ENCODE measurements around the gene SUPT6H. TPM values are rescaled to one million over a fixed set of nuclear protein-coding genes. Genes with fewer than 3 reads are reported as not detected.
A peak's percentile ranks its signal among the peaks of the same experiment; 100 is the strongest.
"Not testable (repeated sequence)": the region's sequence is repeated elsewhere in the genome, so short reads cannot be mapped to it uniquely, and the experiment has no call there.

Gene SUPT6H
- total RNA-seq, 2 donors from 2014 or later = 26.5 to 37.2 TPM

GRCh38 chr17:28723159-28723835 lies 61.3 kb downstream of the SUPT6H start:
- Histone ChIP-seq H3K27ac (no peak overlapping the region), H3K9me3 (no peaks in the 10 kb centered on the region), H3K27me3 (no peaks in the 10 kb centered on the region), H3K36me3 (replicated peaks in 1 of 2; ENCODE audit: insufficient read depth in 1 of 2, low read depth in 2 of 2) (peaks cover 18 to 22% of the 10 kb centered on the region in 2 donors), H3K4me3 (no peak overlapping the region), H3K4me1 (peaks cover 59% of the 10 kb centered on the region)
- intact Hi-C loops (cut with DNase I) = no loop called here
- ATAC-seq (no peak), DNase-seq (no peak)
- no peak for TF ChIP-seq CTCF (IDR thresholded peaks at IDR 0.05)
- TF ChIP-seq POLR2A (IDR thresholded peaks at IDR 0.05) = no peak
- WGBS, 2 donors = 65 to 73% methylated on average over 6 of the region's 6 CpGs

- H3K4me1 ChIP-seq = peaks cover 60% of the 10 kb centered on the region
- 76 to 87% methylated on average over 4 of the region's 4 CpGs for WGBS, 2 donors
- H3K9me3 ChIP-seq; ATAC-seq; DNase-seq; H3K27me3 ChIP-seq; H3K4me3 ChIP-seq; H3K27ac ChIP-seq; intact Hi-C loops (cut with DNase I): not testable (repeated sequence)
- peaks cover 18 to 22% of the 10 kb centered on the region in 2 donors for H3K36me3 ChIP-seq (replicated peaks in 1 of 2; ENCODE audit: insufficient read depth in 1 of 2, low read depth in 2 of 2)
Measured at GRCh38 chr17:28723836-28724499, 62.0 kb downstream of the SUPT6H start.

- no peaks in the 10 kb centered on the region for H3K27me3 ChIP-seq
- TF ChIP-seq POLR2A (IDR thresholded peaks at IDR 0.05) (no peak), CTCF (IDR thresholded peaks at IDR 0.05) (no peak)
- peaks cover 18 to 22% of the 10 kb centered on the region in 2 donors for H3K36me3 ChIP-seq (replicated peaks in 1 of 2; ENCODE audit: insufficient read depth in 1 of 2, low read depth in 2 of 2)
- no peaks in the 10 kb centered on the region for H3K9me3 ChIP-seq
- no peak for DNase-seq
- no peak overlapping the region for H3K4me3 ChIP-seq
- no peak for ATAC-seq
- peak overlapping the region in 3 of 4 donors; percentile 95 to 99 (median 99) for H3K27ac ChIP-seq
- intact Hi-C loops (cut with DNase I) = no loop called here
- peaks cover 61% of the 10 kb centered on the region for H3K4me1 ChIP-seq
- 80 to 86% methylated on average over 10 of the region's 10 CpGs for WGBS, 2 donors
Measured at GRCh38 chr17:28724500-28725165, 62.6 kb downstream of the SUPT6H start.

GRCh38 chr17:28725166-28725659 lies 63.2 kb downstream of the SUPT6H start:
- H3K4me1 ChIP-seq = peaks cover 61% of the 10 kb centered on the region
- TF ChIP-seq POLR2A (IDR thresholded peaks at IDR 0.05) = no peak
- peak in 1 of 7 experiments; percentile 5 for TF ChIP-seq CTCF (IDR thresholded peaks at IDR 0.05)

GRCh38 chr17:28725660-28726225 lies 63.7 kb downstream of the SUPT6H start:
- DNase-seq = peak; percentile 68 to 78 (median 77)
- ATAC-seq = no peak
- peak overlapping the region in 1 of 2 donors; percentile 14 for H3K4me3 ChIP-seq
- peak overlapping the region; percentile 95 to 99 (median 98) for H3K27ac ChIP-seq
- no peaks in the 10 kb centered on the region for H3K27me3 ChIP-seq
- peaks cover 57% of the 10 kb centered on the region for H3K4me1 ChIP-seq
- TF ChIP-seq POLR2A (IDR thresholded peaks at IDR 0.05) (peak in 2 of 3 donors; percentile 43 to 63), CTCF (IDR thresholded peaks at IDR 0.05) (no peak)
- intact Hi-C loops (cut with DNase I) = no loop called here
- peaks cover 18 to 22% of the 10 kb centered on the region in 2 donors for H3K36me3 ChIP-seq (replicated peaks in 1 of 2; ENCODE audit: insufficient read depth in 1 of 2, low read depth in 2 of 2)
- WGBS, 2 donors = 0% methylated on average over 2 to 39 of the region's 45 CpGs
- no peaks in the 10 kb centered on the region for H3K9me3 ChIP-seq

More at GRCh38 chr17:28725166-28725659, 63.2 kb downstream of the SUPT6H start:
- Histone ChIP-seq H3K36me3 (replicated peaks in 1 of 2; ENCODE audit: insufficient read depth in 1 of 2, low read depth in 2 of 2) (peaks cover 18 to 22% of the 10 kb centered on the region in 2 donors), H3K27me3 (no peaks in the 10 kb centered on the region), H3K4me3 (no peak overlapping the region), H3K9me3 (no peaks in the 10 kb centered on the region), H3K27ac (peak overlapping the region; percentile 95 to 99 (median 98))
- DNase-seq (peak in 1 of 4 donors; percentile 25), ATAC-seq (no peak)
- intact Hi-C loops (cut with DNase I) = no loop called here
- WGBS, 2 donors = 13 to 19% methylated on average over 14 to 20 of the region's 20 CpGs
